Measurements from ENCODE around the gene TMEM123. TPM values are rescaled to one million over a fixed set of nuclear protein-coding genes. Genes with fewer than 3 reads are reported as not detected.

Gene TMEM123
- total and polyA plus RNA-seq, 2 of the 4 experiments (the other 2 are of a cell fraction): 96.9 to 127 TPM

GRCh38 chr11:102393272-102393730 is 59.3 kb downstream of the TMEM123 start:
- Histone ChIP-seq H3K9ac (ENCODE audit: low read depth, low read length) (no peak overlapping the region), H4K8ac (ENCODE audit: low read depth in 2 of 2, low read length in 2 of 2) (no peak overlapping the region), H2AK5ac (ENCODE audit: low read depth, low read length) (no peak overlapping the region), H3K18ac (ENCODE audit: low read depth, low read length) (no peak overlapping the region), H3K9me1 (ENCODE audit: insufficient read depth, low read length) (peaks cover 16% of the 10 kb centered on the region; the same call in 1 of the 2 replicates), H2AK9ac (replicated peaks; ENCODE audit: low read depth, low read length, poor library complexity) (peak overlapping the region; percentile 44), H4K20me1 (ENCODE audit: insufficient read depth, low read length) (peaks cover 37% of the 10 kb centered on the region), H2BK20ac (ENCODE audit: low read depth, low read length) (no peak overlapping the region), H3K4me3 (ENCODE audit: insufficient read depth, low read depth, low read length) (no peak overlapping the region), H3K9me3 (ENCODE audit: control insufficient read depth, insufficient read depth, low read length) (no peaks in the 10 kb centered on the region), H3K79me1 (ENCODE audit: low read depth in 1 of 2, low read length in 2 of 2) (peaks cover 25 to 66% of the 10 kb centered on the region in 2 experiments), H3K56ac (ENCODE audit: extremely low read depth, insufficient read depth, low read length) (no peak overlapping the region), H4K5ac (ENCODE audit: low read depth, low read length) (no peak overlapping the region), H3K36me3 (ENCODE audit: control insufficient read depth, insufficient read depth, low read length) (peaks cover 34% of the 10 kb centered on the region), H4K91ac (ENCODE audit: insufficient read depth, low read depth, low read length) (no peak overlapping the region), H3K27ac (ENCODE audit: insufficient read depth, low read length) (no peak overlapping the region), H3K4me1 (ENCODE audit: control insufficient read depth, insufficient read depth, low read length) (peaks cover 2% of the 10 kb centered on the region), H3K23ac (ENCODE audit: low read depth, low read length) (no peak overlapping the region), H3K14ac (replicated peaks; ENCODE audit: low read depth, low read length) (no peak overlapping the region), H2BK5ac (ENCODE audit: low read depth, low read length, poor library complexity, severe bottlenecking) (no peak overlapping the region), H2AFZ (replicated peaks; ENCODE audit: low read length, poor library complexity) (no peak overlapping the region), H3K4me2 (ENCODE audit: low read depth, low read length) (no peak overlapping the region), H3K4ac (ENCODE audit: low read depth, low read length) (no peak overlapping the region), H2BK120ac (ENCODE audit: low read depth, low read length) (no peak overlapping the region), H3K27me3 (ENCODE audit: control insufficient read depth, insufficient read depth, low read length) (no peaks in the 10 kb centered on the region), H2BK15ac (ENCODE audit: low read depth, low read length) (no peak overlapping the region)
- TF ChIP-seq RAD21 (IDR thresholded peaks at IDR 0.05; ENCODE audit: low read length) (no peak), FOS (IDR thresholded peaks at IDR 0.05; ENCODE audit: low read depth, low read length) (no peak), NFE2L2 (IDR thresholded peaks at IDR 0.05; ENCODE audit: low read depth, low read length) (no peak), ELK1 (IDR thresholded peaks at IDR 0.05; ENCODE audit: borderline replicate concordance, low read depth, low read length) (no peak), CEBPB (IDR thresholded peaks at IDR 0.05; ENCODE audit: low read depth, low read length) (no peak)
- BruUV-seq (replicated peaks): no TSS peak
- in situ Hi-C loops (cut with MboI; ENCODE audit: low sequenced_read_pairs) (loop anchor here (5.0 to 25.0 kb wide), 2 partner anchors 104 to 106 kb away; no protein-coding TSS in a partner anchor), intact Hi-C loops (cut with micrococcal nuclease) (loop anchor here (5.0 kb wide), 1 partner anchor 59 kb away; the partner anchor contains the start of gene TMEM123), dilution Hi-C loops (cut with HindIII; ENCODE audit: low sequenced_read_pairs, unreplicated experiment) (no loop called here)
- 100% methylated on average over 2 of the region's 2 CpGs; no CpG with 5 or more reads in 1 of the 2 experiments for WGBS, 2 experiments (ENCODE audit: extremely low coverage in 2 of 2, insufficient read length in 1 of 2)
- POLR2A ChIA-PET (ENCODE audit: unreplicated experiment): no interaction called here
- ATAC-seq (ENCODE audit: low read depth) (no peak), DNase-seq (no peak)
- CTCF ChIA-PET: no interaction called here
